HG03460 (cell line): ENCODE results near the gene GSTM5.
"Not testable (repeated sequence)": the region's sequence is repeated elsewhere in the genome, so short reads cannot be mapped to it uniquely, and the experiment has no call there.

ENCODE experiments used
- ATAC-seq: cut with Tn5 transposase; IDR thresholded peaks from one replicate; pipeline ENCODE4 v1.9.1; 2021; ENCODE audit not compliant: unreplicated experiment

The GSTM5 gene

DNA sequence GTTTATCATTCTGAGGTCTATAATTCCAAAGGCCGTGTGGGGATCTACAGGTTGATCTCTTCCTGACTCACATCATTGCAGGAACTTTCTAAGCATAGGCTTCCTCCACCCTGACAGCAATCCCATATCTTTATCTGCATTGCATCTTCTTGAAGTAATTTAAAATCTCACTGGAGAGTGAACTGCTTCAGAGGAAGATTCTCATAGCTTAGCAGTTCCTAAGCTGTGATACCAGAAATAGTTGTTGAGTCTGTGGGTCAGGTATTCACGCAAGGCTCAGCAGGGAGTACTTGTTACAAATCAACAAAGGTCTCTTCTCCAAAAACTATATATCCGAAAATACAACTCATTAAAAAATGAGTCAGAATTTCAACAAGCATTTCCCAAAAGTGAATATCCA is 16.9 kb upstream of the GSTM5 start:
- ATAC-seq = not testable (repeated sequence)

DNA sequence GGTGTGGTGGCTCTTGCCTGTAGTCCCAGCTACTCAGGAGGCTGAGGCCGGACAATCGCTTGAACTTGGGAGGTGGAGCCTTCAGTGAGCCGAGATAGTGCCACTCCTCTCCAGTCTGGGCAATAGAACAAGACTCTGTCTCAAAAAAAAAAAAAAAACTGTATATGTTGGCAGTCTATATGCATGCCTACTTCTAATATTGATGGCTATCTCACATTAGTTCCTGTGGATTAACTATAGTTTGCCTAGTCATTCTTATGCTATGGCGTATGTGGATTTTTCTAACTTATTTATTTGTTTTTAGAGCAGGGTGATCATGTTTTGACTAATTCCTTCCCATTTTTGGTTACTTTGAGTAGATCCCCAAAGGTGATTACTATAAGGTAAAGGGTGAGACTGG is 15.0 kb upstream of the GSTM5 start:
- ATAC-seq = no peak

DNA sequence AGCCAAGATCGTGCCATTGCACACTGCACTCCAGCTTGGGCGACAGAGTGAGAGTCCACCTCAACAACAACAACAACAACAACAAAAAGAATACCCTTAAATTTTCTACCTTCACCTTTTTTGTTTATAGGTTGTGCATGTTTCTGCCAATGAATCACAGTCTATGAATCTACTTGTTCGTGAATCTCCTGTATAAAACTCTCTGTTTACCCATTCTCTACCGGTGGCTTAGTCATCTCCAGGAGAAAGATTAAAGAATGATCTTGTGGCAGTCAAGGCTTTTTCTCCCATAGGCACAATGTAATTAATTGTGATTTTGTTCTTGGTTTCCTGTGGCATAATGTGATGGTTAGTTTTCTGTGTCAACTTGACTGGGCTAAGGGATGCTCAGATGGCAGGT is 14.2 kb upstream of the GSTM5 start:
- ATAC-seq = not testable (repeated sequence)

DNA sequence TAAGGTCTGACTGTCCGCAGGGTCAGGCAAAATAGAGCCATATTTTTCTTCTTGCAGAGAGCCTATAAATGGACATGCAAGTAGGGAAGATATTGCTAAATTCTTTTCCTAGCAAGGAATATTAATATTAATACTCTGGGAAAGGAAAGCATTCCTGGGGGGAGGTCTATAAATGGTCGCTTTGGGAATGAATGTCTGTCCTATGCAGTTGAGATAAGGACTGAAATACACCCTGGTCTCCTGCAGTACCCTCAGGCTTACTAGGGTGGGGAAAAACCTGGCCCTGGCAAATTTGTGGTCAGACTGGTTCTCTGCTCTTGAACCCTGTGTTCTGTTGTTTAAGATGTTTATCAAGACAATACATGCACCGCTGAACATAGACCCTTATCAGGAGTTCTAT is 9.1 kb upstream of the GSTM5 start:
- not testable (repeated sequence) for ATAC-seq

DNA sequence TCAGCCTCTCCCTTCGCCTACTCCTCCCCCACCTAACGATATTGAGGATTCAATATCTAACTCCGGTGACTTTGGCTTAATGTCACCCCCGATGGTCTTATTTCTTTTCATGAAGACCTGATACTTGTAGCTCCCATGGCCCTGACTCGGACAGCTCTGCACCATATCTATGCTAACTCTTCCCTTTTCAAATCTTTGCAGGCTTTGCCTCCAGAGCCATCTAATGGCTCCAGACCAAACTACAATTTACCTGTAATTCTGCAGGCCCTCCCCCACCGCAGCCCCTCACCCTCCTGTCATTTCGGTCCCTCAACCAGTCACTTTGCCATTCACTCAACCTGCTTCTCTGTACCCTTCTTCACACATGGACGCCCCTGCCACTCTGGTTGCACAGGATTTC is 7.9 kb upstream of the GSTM5 start:
- ATAC-seq = no peak

DNA sequence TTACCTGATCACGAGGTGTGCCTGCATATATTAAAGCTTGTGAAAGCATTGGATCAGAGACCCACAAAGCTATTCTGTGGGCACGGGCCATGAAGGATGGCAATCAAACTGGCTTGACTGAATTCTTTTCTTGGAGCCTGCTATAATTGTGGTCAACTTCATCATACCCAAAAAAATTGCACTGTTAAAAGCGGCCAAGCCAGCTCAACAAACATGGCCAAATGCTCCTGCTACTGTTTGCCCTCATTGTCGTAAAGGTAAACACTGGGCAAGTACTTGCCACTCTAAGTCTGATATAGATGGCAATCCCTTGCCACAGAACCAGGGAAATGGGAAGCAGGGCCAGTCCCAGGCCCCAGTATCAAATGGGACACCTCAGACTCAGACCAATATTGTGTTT is 6.6 kb upstream of the GSTM5 start:
- ATAC-seq = no peak

DNA sequence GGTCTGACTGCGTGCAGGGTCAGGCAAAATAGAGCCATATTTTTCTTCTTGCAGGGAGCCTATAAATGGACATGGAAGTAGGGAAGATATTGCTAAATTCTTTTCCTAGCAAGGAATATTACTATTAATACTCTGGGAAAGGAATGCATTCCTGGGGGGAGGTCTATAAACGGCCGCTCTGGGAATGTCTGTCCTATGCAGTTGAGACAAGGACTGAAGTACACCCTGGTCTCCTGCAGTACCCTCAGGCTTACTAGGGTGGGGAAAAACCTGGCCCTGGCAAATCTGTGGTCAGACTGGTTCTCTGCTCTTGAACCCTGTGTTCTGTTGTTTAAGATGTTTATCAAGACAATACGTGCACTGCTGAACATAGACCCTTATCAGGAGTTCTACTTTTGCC is 3.1 kb upstream of the GSTM5 start:
- not testable (repeated sequence) for ATAC-seq

DNA sequence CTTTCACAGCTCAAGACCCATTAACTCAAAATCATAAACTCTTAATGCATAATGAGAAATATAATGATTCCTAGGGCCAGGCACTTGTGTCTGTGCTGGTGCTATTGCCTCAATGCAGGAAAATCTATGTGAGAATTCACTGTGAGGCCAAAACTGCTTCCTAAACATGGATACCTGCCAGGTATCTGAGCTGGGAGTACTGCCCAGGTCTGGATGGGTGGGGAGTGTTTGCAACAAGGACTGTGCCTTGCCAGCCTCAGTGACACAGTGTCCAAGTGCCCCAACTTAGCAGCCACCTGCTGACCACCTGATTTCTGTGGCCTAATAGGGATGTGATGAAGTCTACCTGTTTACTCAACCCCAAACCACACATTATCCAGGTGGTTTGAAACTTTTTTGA is 2.2 kb upstream of the GSTM5 start:
- ATAC-seq = not testable (repeated sequence)

DNA sequence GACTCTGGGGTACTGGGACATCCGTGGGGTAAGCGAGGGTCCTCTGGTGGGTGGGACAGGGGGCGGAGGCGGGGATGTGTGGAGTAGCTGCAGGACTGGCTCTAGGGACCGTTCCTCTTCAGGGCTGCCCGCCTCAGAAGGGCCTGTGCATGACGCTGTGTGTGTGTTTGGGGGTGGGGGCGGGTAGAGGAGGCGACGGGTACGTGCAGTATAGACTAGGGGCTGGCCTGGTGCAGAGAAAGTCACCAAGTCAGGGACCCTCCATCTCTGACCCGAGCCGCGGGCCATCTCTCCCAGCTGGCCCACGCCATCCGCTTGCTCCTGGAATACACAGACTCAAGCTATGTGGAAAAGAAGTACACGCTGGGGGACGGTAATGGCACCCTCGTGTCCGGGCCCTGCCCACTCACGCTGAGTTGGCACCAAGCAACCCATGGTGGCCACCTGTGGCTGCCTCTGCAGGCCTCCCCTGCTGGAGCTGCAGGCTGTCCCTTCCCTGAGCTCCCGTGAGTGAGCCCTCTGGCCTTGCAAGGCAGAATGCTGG is 342 bp downstream of the GSTM5 start:
- ATAC-seq = no peak

DNA sequence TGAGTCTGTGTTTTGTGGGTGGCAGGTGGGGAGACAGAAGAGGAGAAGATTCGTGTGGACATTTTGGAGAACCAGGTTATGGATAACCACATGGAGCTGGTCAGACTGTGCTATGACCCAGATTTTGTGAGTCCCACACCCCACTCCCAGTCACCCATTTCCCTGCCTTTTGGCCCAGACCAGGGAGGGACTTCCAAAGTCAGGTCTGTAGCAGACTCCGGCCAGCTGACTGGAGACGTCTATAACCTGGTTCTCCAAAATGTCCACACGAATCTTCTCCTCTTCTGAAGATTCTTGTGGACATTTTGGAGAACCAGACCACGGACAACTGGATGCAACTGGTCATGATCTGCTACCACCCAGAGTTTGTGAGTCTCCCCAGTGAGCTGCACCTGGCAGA is 1.6 kb downstream of the GSTM5 start:
- ATAC-seq = no peak

DNA sequence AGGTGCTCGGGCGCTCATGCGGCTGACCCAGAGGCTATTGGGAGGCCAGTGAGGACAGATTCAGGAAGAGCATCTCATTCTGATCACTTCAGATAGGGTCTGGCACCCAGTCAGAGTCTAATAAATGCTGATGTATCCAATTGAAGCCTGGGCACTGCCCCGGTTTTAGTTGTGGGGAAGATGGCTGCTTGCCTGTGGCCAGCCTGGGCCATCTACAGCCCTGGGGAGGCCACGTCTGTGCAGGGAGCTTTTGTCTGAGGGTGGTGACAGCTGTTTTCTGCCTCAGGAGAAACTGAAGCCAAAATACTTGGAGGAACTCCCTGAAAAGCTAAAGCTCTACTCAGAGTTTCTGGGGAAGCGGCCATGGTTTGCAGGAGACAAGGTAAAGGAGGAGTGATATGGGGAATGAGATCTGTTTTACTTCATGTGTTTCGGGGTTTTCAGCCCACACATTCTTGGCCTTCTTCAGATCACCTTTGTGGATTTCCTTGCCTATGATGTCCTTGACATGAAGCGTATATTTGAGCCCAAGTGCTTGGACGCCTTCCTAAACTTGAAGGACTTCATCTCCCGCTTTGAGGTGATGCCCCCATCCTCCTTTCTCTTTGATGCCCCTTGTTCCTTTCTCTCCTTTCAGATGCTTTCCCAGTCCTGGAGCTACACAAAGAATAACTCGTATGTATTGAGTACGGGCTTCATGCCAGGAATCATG is 2.8 kb downstream of the GSTM5 start:
- no peak for ATAC-seq

DNA sequence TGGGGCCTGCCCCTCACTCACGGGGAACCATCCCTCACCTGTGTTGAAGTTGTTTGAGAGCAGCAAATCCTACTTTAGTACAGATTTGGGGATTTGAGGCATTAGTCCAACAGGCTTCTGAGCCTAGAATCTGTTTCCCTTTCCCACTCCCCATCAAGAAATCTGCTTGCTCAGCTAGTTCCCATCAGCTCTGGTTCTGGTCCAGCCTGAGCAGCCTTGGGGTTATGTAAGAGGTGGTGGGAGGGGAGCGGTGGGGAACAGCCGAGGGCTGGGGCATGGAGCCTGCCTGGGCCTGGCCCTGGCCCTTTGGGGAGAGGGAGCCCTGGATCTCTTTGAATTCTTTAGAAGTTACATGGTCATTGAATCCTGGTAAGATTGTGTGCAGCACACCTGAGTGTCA is 4.1 kb downstream of the GSTM5 start:
- no peak for ATAC-seq

DNA sequence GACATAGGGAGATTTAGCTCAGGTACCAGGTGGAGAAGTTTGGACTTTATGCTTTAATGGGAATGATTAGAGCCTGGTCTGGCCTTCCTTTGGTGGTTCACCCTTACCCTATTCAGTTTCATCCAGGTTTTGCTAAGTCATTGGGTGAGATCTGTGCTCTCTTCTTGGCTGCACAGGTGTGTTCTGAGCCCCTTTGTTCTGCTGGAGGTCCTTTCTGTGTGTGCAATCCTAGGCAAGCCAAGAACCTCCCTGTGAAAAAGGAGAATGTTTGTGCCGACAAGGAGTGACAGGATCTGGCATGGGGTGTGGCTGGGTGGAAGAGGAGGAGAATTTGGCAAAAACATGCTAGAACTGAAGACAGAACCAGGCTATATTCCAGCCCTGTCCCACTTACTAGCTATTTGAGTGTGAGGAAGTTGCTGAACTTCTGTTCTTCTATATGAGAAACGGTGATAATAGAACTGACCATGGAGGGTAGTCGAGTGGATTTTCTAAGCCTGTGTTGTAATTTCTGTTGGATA is 4.6 kb downstream of the GSTM5 start:
- ATAC-seq = no peak

DNA sequence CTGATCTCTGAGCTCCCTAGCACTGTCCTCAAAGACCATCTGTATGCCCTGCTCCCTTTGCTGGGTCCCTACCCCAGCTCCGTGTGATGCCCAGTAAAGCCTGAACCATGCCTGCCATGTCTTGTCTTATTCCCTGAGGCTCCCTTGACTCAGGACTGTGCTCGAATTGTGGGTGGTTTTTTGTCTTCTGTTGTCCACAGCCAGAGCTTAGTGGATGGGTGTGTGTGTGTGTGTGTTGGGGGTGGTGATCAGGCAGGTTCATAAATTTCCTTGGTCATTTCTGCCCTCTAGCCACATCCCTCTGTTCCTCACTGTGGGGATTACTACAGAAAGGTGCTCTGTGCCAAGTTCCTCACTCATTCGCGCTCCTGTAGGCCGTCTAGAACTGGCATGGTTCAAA is 5.7 kb downstream of the GSTM5 start:
- no peak for ATAC-seq

DNA sequence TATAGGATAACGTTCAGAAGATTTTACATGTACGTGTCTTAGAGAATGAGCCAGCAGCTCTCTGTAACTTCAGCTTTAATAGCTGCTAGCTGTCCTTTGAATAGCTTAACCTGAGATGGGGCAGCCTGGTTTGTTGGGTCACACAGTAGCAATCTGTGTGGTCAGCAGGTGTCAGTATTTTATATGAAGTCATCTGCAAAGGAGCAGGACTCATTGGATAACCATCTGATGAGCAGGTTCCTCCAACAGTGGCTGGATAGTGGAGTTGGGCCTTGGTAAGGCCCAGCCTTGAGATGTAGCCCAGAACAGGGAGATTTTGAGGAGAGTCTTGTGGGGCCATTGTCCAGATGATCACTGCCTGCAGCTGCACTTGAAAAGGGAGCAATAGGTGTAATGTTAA is 6.4 kb downstream of the GSTM5 start:
- ATAC-seq = no peak

DNA sequence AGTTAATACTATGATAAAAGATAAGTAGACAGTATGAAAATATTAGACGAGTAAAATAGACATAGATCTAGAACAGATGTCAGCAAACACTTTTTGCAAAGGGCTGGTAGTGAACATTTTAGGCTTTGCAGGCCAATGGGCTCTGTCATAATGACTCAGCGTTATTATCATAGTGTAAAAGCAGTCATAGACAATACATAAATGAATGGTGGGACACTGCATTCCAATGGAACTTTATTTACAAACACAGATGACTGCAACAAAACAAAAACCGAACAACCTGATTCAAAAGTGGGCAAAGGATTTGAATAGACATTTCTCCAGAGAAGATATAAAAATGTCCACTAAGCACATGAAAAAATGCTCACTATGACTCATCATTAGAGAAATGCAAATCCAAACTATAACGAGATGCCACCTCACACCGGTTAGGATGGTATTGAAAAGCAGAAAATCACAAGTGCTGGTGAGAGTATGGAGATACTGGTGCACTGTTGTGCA is 7.3 kb downstream of the GSTM5 start:
- no peak for ATAC-seq

DNA sequence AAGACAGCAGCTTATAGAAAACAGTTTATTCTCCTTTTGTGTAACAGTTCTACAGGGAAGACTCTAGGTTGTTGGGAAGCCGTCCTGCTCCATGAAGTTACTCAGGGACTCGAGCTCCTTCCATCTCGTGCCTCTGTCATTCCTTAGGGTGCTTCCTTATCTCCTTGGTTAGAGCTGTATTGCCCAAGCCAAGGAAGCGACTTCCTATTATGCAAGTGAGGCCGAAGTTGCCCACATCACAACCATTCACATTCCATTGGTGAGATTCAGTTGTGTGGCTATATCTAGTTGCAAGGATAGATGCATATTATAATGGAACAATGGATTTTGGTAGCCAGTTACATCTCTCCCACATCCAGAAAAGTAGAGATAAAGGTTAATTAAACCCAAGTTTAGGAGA is 9.0 kb downstream of the GSTM5 start:
- ATAC-seq = no peak

DNA sequence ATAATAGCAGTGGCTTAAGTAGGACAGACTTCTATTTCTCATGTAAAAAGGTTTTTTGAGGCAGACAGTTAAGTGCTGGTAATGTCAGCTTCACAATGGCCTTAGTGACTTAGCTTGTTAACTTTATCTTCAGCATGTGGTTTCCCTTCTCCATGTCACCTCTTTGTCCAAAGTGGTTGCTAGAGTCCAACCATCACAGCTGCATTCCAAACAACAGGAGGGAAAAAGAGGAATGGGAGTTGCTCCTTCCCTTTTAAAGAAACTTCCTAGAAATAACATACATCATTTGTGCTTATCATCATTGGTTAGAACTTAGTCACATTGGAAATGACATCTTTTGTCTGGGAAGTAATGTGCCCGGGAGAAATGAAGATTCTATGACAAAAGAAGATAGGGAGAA is 9.9 kb downstream of the GSTM5 start:
- ATAC-seq = no peak

DNA sequence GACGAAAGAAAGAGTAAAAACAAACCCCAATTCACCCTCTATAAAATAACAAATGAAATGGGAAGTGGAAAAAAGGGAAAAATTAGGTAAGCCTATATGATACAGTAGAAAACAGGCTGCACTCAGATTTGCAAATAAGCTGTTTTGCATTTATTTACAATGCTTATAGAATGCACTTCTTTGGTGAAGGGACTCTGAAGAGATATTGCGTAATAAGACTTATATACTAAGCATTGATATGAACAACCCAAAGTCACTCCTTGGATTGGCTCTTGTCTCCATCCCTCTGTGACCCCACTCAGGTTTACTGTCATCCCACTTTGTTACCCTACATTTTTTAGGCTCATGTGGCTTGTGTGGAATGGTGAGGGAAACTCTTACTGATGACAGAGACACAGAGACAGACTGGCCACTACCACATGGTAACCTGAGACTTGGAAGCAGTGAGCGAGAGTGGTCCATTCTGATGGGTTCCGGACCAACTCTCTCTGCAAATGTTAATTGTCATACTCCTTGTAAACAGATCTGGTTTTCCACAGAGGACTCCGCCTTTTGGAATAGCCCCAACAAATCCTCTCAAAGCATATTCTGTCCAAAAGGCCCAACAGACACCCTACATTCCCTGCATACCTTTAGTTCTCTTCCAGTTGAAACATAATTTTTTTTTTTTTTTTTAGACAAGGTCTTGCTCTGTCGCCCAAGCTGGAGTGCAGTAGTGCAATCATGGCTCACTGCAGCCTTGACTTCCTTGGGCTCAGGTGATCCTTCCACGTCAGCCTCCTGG is 11.0 kb downstream of the GSTM5 start:
- no peak for ATAC-seq

DNA sequence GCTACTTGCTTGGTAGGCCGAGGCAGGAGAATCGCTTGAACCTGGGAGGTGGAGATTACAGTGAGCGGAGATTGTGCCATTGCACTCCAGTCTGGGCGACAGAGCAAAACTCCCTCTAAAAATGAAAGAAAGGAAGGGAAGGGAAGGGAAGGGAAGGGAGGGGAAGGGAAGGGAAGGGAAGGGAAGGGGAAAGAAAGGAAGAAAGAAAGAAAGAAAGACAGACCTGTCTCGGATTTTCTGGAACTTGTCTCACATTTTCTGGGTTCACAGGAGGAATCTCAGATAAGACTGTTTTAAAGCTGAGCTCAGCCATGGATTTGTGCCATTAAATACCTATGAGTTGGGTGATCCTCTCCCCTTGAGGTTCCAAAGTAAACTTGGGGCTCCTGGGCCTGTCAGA is 12.9 kb downstream of the GSTM5 start:
- ATAC-seq = no peak

DNA sequence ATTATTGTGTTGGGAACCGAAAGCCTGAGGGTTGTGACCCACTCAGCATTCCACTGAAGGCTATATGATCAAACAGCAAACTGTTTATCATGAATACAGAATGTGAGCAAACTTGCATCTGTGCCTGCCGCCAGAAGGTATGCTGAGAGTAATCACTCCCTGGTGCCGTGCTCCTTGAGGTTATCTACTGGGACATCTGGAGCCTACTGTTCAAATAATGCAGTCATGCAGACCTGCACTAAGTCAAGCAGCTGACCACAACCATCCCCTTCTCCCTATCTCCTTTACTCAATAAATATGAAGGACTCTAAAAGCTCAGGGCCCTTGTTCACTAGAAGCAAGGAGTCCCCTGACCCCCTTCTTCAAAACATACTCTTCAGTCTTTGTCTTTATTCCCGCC is 13.5 kb downstream of the GSTM5 start:
- ATAC-seq = no peak

DNA sequence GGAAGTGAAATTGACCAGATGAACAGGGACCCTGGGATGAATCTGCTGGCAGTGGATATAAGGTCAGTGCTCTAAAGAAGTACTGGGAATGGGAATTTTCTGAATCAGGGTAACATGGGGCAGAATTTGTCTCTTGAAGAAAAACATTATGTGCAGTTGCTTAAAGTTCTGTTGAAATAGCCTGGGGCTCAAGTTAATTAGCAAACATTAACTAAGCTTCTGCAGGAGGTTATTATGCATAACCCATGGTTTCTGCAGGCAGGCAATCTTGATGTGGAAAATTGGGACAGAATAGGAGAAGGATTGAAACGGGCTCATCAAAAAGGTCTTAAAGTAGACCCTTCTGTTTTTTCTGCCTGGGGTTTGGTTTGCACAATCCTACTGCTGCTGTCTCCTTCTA is 14.0 kb downstream of the GSTM5 start:
- no peak for ATAC-seq
